ENCODE measurements around the gene UNC119B. TPM values are rescaled to one million over a fixed set of nuclear protein-coding genes. Genes with fewer than 3 reads are reported as not detected.

UNC119B gene
- total RNA-seq, 1 experiment from 2014 or later = 50.4 TPM

- BruUV-seq (replicated peaks) = no TSS peak
- CTCF ChIA-PET = no interaction called here
These were observed 36.1 kb upstream of the UNC119B start for GRCh38 chr12:120674097-120674636.

GRCh38 chr12:120677765-120678473, 32.3 kb upstream of the UNC119B start:
- TF ChIP-seq CTCF (conservative IDR thresholded peaks at IDR 0.05; ENCODE audit: low read depth, low read length) (no peak), EZH2 (IDR thresholded peaks at IDR 0.05; ENCODE audit: borderline replicate concordance, low read depth, low read length, poor library complexity, severe bottlenecking) (no peak)
- Histone ChIP-seq H3K36me3 (ENCODE audit: insufficient read depth, low read length, poor library complexity, severe bottlenecking) (no peaks in the 10 kb centered on the region), H3K27ac (ENCODE audit: low read depth, low read length, poor library complexity, severe bottlenecking) (no peak overlapping the region), H3K9me3 (ENCODE audit: low read depth, low read length, poor library complexity, severe bottlenecking) (no peaks in the 10 kb centered on the region), H3K27me3 (replicated peaks; ENCODE audit: insufficient read depth, low read depth, low read length, poor library complexity) (no peaks in the 10 kb centered on the region), H3K4me3 (ENCODE audit: low read depth, low read length, poor library complexity, severe bottlenecking) (no peak overlapping the region), H3K4me1 (ENCODE audit: insufficient read depth, low read length, poor library complexity, severe bottlenecking) (peaks cover 7% of the 10 kb centered on the region)
- ChIA-PET CTCF (no interaction called here), POLR2A (ENCODE audit: low non-redundant PET) (no interaction called here)
- intact Hi-C loops (cut with micrococcal nuclease; ENCODE audit: unreplicated experiment) = no loop called here
- peak; percentile 60 for DNase-seq (ENCODE audit: low spot score)
- BruUV-seq (replicated peaks) = no TSS peak

More at GRCh38 chr12:120674097-120674636, 36.1 kb upstream of the UNC119B start:
- Histone ChIP-seq H3K27ac (ENCODE audit: low read depth, low read length, poor library complexity, severe bottlenecking) (no peak overlapping the region), H3K4me3 (ENCODE audit: low read depth, low read length, poor library complexity, severe bottlenecking) (no peak overlapping the region), H3K27me3 (replicated peaks; ENCODE audit: insufficient read depth, low read depth, low read length, poor library complexity) (no peaks in the 10 kb centered on the region), H3K4me1 (ENCODE audit: insufficient read depth, low read length, poor library complexity, severe bottlenecking) (peaks cover 8% of the 10 kb centered on the region), H3K9me3 (ENCODE audit: low read depth, low read length, poor library complexity, severe bottlenecking) (no peaks in the 10 kb centered on the region), H3K36me3 (ENCODE audit: insufficient read depth, low read length, poor library complexity, severe bottlenecking) (no peaks in the 10 kb centered on the region)
- intact Hi-C loops (cut with micrococcal nuclease; ENCODE audit: unreplicated experiment) = no loop called here
- no peak for TF ChIP-seq EZH2 (IDR thresholded peaks at IDR 0.05; ENCODE audit: borderline replicate concordance, low read depth, low read length, poor library complexity, severe bottlenecking)
- TF ChIP-seq CTCF (conservative IDR thresholded peaks at IDR 0.05; ENCODE audit: low read depth, low read length) = no peak
- POLR2A ChIA-PET (ENCODE audit: low non-redundant PET) = no interaction called here
- DNase-seq (ENCODE audit: low spot score) = no peak

GRCh38 chr12:120678572-120678971, 31.7 kb upstream of the UNC119B start:
- Histone ChIP-seq H3K27me3 (replicated peaks; ENCODE audit: insufficient read depth, low read depth, low read length, poor library complexity) (no peaks in the 10 kb centered on the region), H3K36me3 (ENCODE audit: insufficient read depth, low read length, poor library complexity, severe bottlenecking) (no peaks in the 10 kb centered on the region), H3K4me1 (ENCODE audit: insufficient read depth, low read length, poor library complexity, severe bottlenecking) (peaks cover 7% of the 10 kb centered on the region), H3K9me3 (ENCODE audit: low read depth, low read length, poor library complexity, severe bottlenecking) (no peaks in the 10 kb centered on the region), H3K27ac (ENCODE audit: low read depth, low read length, poor library complexity, severe bottlenecking) (no peak overlapping the region), H3K4me3 (ENCODE audit: low read depth, low read length, poor library complexity, severe bottlenecking) (no peak overlapping the region)
- intact Hi-C loops (cut with micrococcal nuclease; ENCODE audit: unreplicated experiment) = no loop called here
- no peak for DNase-seq (ENCODE audit: low spot score)
- ChIA-PET CTCF (no interaction called here), POLR2A (ENCODE audit: low non-redundant PET) (no interaction called here)
- no TSS peak for BruUV-seq (replicated peaks)
- TF ChIP-seq CTCF (conservative IDR thresholded peaks at IDR 0.05; ENCODE audit: low read depth, low read length) (no peak), EZH2 (IDR thresholded peaks at IDR 0.05; ENCODE audit: borderline replicate concordance, low read depth, low read length, poor library complexity, severe bottlenecking) (no peak)

Measured in A673 (cell line).